Endodermal cell (in vitro differentiated cells): ENCODE measurements around the gene MYO6. TPM values are rescaled to one million over a fixed set of nuclear protein-coding genes. Genes with fewer than 3 reads are reported as not detected.

Experiments used
- DNase-seq: peaks from one replicate; pipeline ENCODE4 v3.0.0-alpha.2; 2017
- H3K27ac ChIP-seq: 2 replicates; pipeline ENCODE4 v1.5.1; 2013; ENCODE audit warnings: mild to moderate bottlenecking, low read depth, low read length, moderate library complexity
- H3K27me3 ChIP-seq: 2 replicates; pipeline ENCODE4 v1.6.1; 2013; ENCODE audit warnings: mild to moderate bottlenecking, low read length, moderate library complexity; ENCODE audit not compliant: insufficient read depth, control insufficient read depth, poor library complexity, severe bottlenecking
- H3K36me3 ChIP-seq: 2 replicates; pipeline ENCODE4 v1.7.0; 2013; ENCODE audit warnings: mild to moderate bottlenecking, low read length, moderate library complexity; ENCODE audit not compliant: control insufficient read depth, insufficient read depth
- H3K4me1 ChIP-seq: one replicate; pipeline ENCODE4 v1.7.0; 2013; ENCODE audit warnings: low read length; ENCODE audit not compliant: control insufficient read depth, insufficient read depth
- H3K4me3 ChIP-seq: 2 replicates; pipeline ENCODE4 v1.5.1; 2013; ENCODE audit warnings: mild to moderate bottlenecking, low read length, moderate library complexity
- H3K9ac ChIP-seq: 2 replicates; pipeline ENCODE4 v1.6.1; 2013; ENCODE audit warnings: mild to moderate bottlenecking, low read length, moderate library complexity; ENCODE audit not compliant: poor library complexity, severe bottlenecking; ENCODE audit errors: extremely low read depth
- H3K9me3 ChIP-seq: 2 replicates; pipeline ENCODE4 v1.6.1; 2013; ENCODE audit warnings: mild to moderate bottlenecking, low read length, moderate library complexity; ENCODE audit not compliant: control insufficient read depth
- H3K27ac Mint-ChIP-seq: 2 replicates; pipeline ENCODE4 v1.8.0; 2020; ENCODE audit warnings: mixed read lengths
- H3K27me3 Mint-ChIP-seq: 2 replicates; pipeline ENCODE4 v1.8.0; 2021; ENCODE audit warnings: mild to moderate bottlenecking, mixed read lengths; ENCODE audit not compliant: insufficient read depth
- H3K36me3 Mint-ChIP-seq: 2 replicates; pipeline ENCODE4 v1.8.0; 2020; ENCODE audit warnings: low read depth, mixed read lengths
- H3K4me1 Mint-ChIP-seq: 2 replicates; pipeline ENCODE4 v1.8.0; 2020; ENCODE audit warnings: mixed read lengths
- H3K4me3 Mint-ChIP-seq: 2 replicates; pipeline ENCODE4 v1.8.0; 2020; ENCODE audit warnings: mild to moderate bottlenecking, moderate library complexity, mixed read lengths
- H3K9me3 Mint-ChIP-seq: 2 replicates; pipeline ENCODE4 v1.8.0; 2020; ENCODE audit warnings: mild to moderate bottlenecking, mixed read lengths
- WGBS, 2 experiments: methylation state at CpG; one replicate each; pipeline versions ENCODE4 v1.1.5 to v1.1.7; 2013; ENCODE audit warnings: missing lambda C conversion rate in 2 of 2, mixed read lengths in 1 of 2; ENCODE audit not compliant: insufficient coverage in 1 of 2, insufficient read length in 1 of 2; 5-methylcytosine and 5-hydroxymethylcytosine counted together
- total RNA-seq, 2 donors: library from RNA; stranded (reverse); fragmentation: NEBNext Ultra II Directional in 1 of 2; extraction: Animal tissue kit (Norgen Biotek cat#: 25700) in 1 of 2; gene quantifications; 2 replicates in 1 of 2; 3 replicates in 1 of 2; pipeline ENCODE4 v1.2.1, GENCODE V29; 2021
- TF ChIP-seq, protein P1 (sequence below): fragments of 200-600 bp; sonication (generic); conservative IDR thresholded peaks from 2 replicates; pipeline ENCODE4 v1.5.0; 2021; ENCODE audit warnings: antibody characterized with exemption, mild to moderate bottlenecking

Gene MYO6
- total RNA-seq, 2 donors from 2014 or later: 58.7 to 89.9 TPM

DNA sequence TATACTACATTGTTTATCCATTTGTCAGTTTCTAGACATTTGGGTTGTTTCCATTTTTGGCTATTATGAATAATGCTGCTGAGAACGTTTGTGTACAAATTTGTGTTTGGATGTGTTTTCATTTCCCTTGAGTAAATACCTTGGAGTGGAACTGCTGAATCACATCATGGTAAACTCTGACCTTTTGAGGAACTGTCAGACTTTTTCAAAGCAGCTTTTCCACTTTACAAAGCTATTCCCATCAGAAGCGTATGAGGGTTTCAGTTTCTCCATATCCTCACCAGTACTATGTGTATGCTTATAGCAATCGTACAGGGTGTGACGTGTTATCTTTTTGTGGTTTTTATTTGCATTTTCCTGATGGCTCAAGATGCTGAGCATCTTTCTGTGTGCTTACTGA lies 103.7 kb downstream of the MYO6 start:
- H3K9ac ChIP-seq: no peak overlapping the region
- H3K9me3 ChIP-seq: no peaks in the 10 kb centered on the region
- peaks cover 44% of the 10 kb centered on the region for H3K36me3 ChIP-seq
- H3K4me3 Mint-ChIP-seq: no peak overlapping the region
- H3K9me3 Mint-ChIP-seq: no peaks in the 10 kb centered on the region
- WGBS, 2 experiments: 92% methylated on average over 4 of the region's 4 CpGs; no CpG with 5 or more reads in 1 of the 2 experiments
- H3K4me1 ChIP-seq: no peaks in the 10 kb centered on the region
- H3K36me3 Mint-ChIP-seq: peaks cover 11% of the 10 kb centered on the region
- H3K4me3 ChIP-seq: no peak overlapping the region
- H3K27ac ChIP-seq: no peak overlapping the region
- DNase-seq: no peak
- H3K27me3 ChIP-seq: no peaks in the 10 kb centered on the region
- no peak overlapping the region for H3K27ac Mint-ChIP-seq
- H3K27me3 Mint-ChIP-seq: no peaks in the 10 kb centered on the region
- TF ChIP-seq, protein P1, sequence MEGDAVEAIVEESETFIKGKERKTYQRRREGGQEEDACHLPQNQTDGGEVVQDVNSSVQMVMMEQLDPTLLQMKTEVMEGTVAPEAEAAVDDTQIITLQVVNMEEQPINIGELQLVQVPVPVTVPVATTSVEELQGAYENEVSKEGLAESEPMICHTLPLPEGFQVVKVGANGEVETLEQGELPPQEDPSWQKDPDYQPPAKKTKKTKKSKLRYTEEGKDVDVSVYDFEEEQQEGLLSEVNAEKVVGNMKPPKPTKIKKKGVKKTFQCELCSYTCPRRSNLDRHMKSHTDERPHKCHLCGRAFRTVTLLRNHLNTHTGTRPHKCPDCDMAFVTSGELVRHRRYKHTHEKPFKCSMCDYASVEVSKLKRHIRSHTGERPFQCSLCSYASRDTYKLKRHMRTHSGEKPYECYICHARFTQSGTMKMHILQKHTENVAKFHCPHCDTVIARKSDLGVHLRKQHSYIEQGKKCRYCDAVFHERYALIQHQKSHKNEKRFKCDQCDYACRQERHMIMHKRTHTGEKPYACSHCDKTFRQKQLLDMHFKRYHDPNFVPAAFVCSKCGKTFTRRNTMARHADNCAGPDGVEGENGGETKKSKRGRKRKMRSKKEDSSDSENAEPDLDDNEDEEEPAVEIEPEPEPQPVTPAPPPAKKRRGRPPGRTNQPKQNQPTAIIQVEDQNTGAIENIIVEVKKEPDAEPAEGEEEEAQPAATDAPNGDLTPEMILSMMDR: no peak
- H3K4me1 Mint-ChIP-seq: peaks cover 7% of the 10 kb centered on the region

DNA sequence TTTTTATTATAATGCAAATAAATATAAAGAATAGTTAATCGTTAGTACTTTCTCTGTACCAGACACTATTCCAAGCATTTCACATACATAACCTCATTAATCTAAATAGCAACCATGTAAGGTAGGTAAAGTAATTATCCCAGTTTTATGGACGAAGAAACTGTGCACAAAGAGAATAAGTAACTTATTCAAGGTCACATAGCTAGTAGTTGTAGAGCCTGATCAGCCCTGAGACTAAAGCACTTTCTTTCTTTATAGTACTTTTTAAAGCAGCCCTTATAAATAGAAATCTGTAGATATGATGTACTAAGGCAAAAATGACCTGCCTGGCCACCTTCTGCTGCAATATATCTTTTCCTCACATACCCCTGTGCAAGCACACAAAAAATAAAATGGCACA lies 104.8 kb downstream of the MYO6 start:
- H3K4me1 ChIP-seq: no peaks in the 10 kb centered on the region
- H3K4me1 Mint-ChIP-seq: peaks cover 7% of the 10 kb centered on the region
- H3K9ac ChIP-seq: no peak overlapping the region
- TF ChIP-seq, protein P1: no peak
- peaks cover 10% of the 10 kb centered on the region for H3K36me3 Mint-ChIP-seq
- no peaks in the 10 kb centered on the region for H3K9me3 ChIP-seq
- H3K4me3 Mint-ChIP-seq: no peak overlapping the region
- H3K4me3 ChIP-seq: no peak overlapping the region
- H3K36me3 ChIP-seq: peaks cover 40% of the 10 kb centered on the region
- no peak for DNase-seq
- no peak overlapping the region for H3K27ac Mint-ChIP-seq
- no peaks in the 10 kb centered on the region for H3K27me3 Mint-ChIP-seq
- no peaks in the 10 kb centered on the region for H3K9me3 Mint-ChIP-seq
- H3K27me3 ChIP-seq: no peaks in the 10 kb centered on the region
- H3K27ac ChIP-seq: no peak overlapping the region
- WGBS, 2 experiments: 92% methylated on average over 1 of the region's 2 CpGs; no CpG with 5 or more reads in 1 of the 2 experiments

DNA sequence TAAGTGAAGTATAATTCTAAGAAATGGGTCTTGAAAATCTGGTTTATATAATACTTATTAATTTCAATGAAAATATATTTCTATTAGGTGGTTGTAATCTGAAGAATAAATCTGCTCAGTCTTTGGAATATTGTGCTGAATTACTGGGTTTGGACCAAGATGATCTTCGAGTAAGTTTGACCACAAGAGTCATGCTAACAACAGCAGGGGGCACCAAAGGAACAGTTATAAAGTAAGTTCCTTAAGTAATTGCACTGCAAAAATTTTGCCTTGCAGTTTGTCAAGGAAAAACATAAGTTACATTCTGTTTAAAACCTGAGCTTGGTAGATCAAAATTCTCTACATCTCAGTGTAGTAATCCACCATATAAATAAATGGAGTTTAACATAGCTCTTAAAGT lies 106.0 kb downstream of the MYO6 start:
- H3K9ac ChIP-seq: no peak overlapping the region
- H3K27ac ChIP-seq: no peak overlapping the region
- H3K9me3 ChIP-seq: no peaks in the 10 kb centered on the region
- no peak overlapping the region for H3K4me3 Mint-ChIP-seq
- H3K36me3 ChIP-seq: peaks cover 39% of the 10 kb centered on the region
- no peaks in the 10 kb centered on the region for H3K4me1 ChIP-seq
- H3K9me3 Mint-ChIP-seq: no peaks in the 10 kb centered on the region
- H3K27me3 ChIP-seq: no peaks in the 10 kb centered on the region
- H3K27ac Mint-ChIP-seq: no peak overlapping the region
- no peaks in the 10 kb centered on the region for H3K27me3 Mint-ChIP-seq
- TF ChIP-seq, protein P1: peak; percentile 74
- DNase-seq: no peak
- H3K4me3 ChIP-seq: no peak overlapping the region
- H3K4me1 Mint-ChIP-seq: no peaks in the 10 kb centered on the region
- 60 to 73% methylated on average over 1 of the region's 1 CpG for WGBS, 2 experiments
- peaks cover 20% of the 10 kb centered on the region for H3K36me3 Mint-ChIP-seq
